HepG2 (cell line): Measurements from ENCODE around the gene NOTO. TPM values are rescaled to one million over a fixed set of nuclear protein-coding genes. Genes with fewer than 3 reads are reported as not detected.

Source experiments
- ATAC-seq: fragments of 200-7000 bp; cut with Tn5 transposase; 3 replicates; pipeline ENCODE4 v1.9.1; 2020; ENCODE audit warnings: mild to moderate bottlenecking, moderate library complexity
- BruUV-seq: library from RNA; stranded (reverse); fragments of 400-500 nt; replicated peaks from 2 replicates; lab custom pipeline; 2021; lab: Mats Ljungman, UMichigan
- CTCF ChIA-PET: fragments of 300-600 bp; formaldehyde crosslinking; extraction: SDS; loops from one replicate; lab custom pipeline; 2021; ENCODE audit warnings: low total read pairs, inconsistent platforms, low intra/inter-chr PET ratio; lab: Yijun Ruan, JAX
- POLR2A ChIA-PET: fragments of 350-600 bp; sonication (Branson Sonifier 250); formaldehyde crosslinking; loops from one replicate; lab custom pipeline; 2020; ENCODE audit warnings: antibody characterized with exemption, inconsistent platforms; lab: Yijun Ruan, JAX
- DNase-seq: peaks from one replicate; pipeline ENCODE4 v3.0.0-alpha.2; 2015; ENCODE audit warnings: low spot score
- FAIRE-seq: peaks from 3 replicates; lab custom pipeline; 2011; peaks lifted over from hg19 to GRCh38; lab: Jason Lieb, UNC
- H2AFZ ChIP-seq: one replicate; pipeline ENCODE4 v1.6.1; 2011; ENCODE audit warnings: low read length, inconsistent platforms
- H3K27ac ChIP-seq: fragments of 300-600 bp; 3 replicates; pipeline ENCODE4 v1.8.0; 2011; ENCODE audit warnings: mixed run types, mild to moderate bottlenecking, mixed read lengths, low read length, inconsistent platforms; ENCODE audit not compliant: insufficient read depth; ENCODE audit errors: extremely low read length
- H3K27me3 ChIP-seq, 2 experiments: fragments of 200-600 bp in 1 of 2; 2 replicates in 1 of 2; 3 replicates in 1 of 2; pipeline versions ENCODE4 v1.6.0 to v1.8.0; 2011; ENCODE audit warnings: low read length in 2 of 2, mild to moderate bottlenecking in 2 of 2, moderate library complexity in 2 of 2, inconsistent platforms in 1 of 2; ENCODE audit not compliant: insufficient read depth in 2 of 2, control insufficient read depth in 1 of 2
- H3K36me3 ChIP-seq, 2 experiments: fragments of 200-600 bp in 1 of 2; replicated peaks in 1 of 2; 2 replicates in 1 of 2; 3 replicates in 1 of 2; pipeline versions ENCODE4 v1.5.1 to v1.8.0; 2011; ENCODE audit warnings: low read length in 2 of 2, inconsistent platforms in 1 of 2; ENCODE audit not compliant: insufficient read depth in 2 of 2, control insufficient read depth in 1 of 2
- H3K4me1 ChIP-seq: 2 replicates; pipeline ENCODE4 v1.5.1; 2012; ENCODE audit warnings: low read length, inconsistent platforms; ENCODE audit not compliant: insufficient read depth
- H3K4me2 ChIP-seq: 2 replicates; pipeline ENCODE4 v1.6.0; 2011; ENCODE audit warnings: low read depth, low read length, inconsistent platforms
- H3K4me3 ChIP-seq, 3 experiments: fragments of 200-600 bp in 1 of 3; sonication (generic), shearing (Covaris generic) in 1 of 3; replicated peaks in 1 of 3; 2 replicates each; pipeline ENCODE4 v1.5.1; 2011 to 2016; ENCODE audit warnings: low read length in 3 of 3, inconsistent platforms in 2 of 3, low read depth in 2 of 3, mild to moderate bottlenecking in 2 of 3, control low read depth in 1 of 3, mixed read lengths in 1 of 3; ENCODE audit not compliant: insufficient read depth in 1 of 3
- H3K79me2 ChIP-seq: one replicate; pipeline ENCODE4 v1.6.1; 2011; ENCODE audit warnings: low read length, inconsistent platforms; ENCODE audit not compliant: insufficient read depth
- H3K9ac ChIP-seq: 2 replicates; pipeline ENCODE4 v1.6.0; 2011; ENCODE audit warnings: mild to moderate bottlenecking, low read depth, low read length, inconsistent platforms; ENCODE audit not compliant: insufficient read depth
- H3K9me3 ChIP-seq: 2 replicates; pipeline ENCODE4 v1.5.1; 2012; ENCODE audit warnings: mild to moderate bottlenecking, low read length
- H4K20me1 ChIP-seq: 2 replicates; pipeline ENCODE4 v1.6.0; 2011; ENCODE audit warnings: inconsistent platforms, mild to moderate bottlenecking, low read length, moderate library complexity; ENCODE audit not compliant: insufficient read depth
- AGO2 ChIP-seq: fragments of 200-400 bp; formaldehyde crosslinking; optimal IDR thresholded peaks from 2 replicates; pipeline ENCODE3; 2017; ENCODE audit warnings: mild to moderate bottlenecking, low read depth, low read length, moderate library complexity
- NFIC ChIP-seq: IDR thresholded peaks from 2 replicates; pipeline ENCODE4 v1.6.1; 2012; ENCODE audit warnings: mild to moderate bottlenecking, low read length, inconsistent platforms
- POLR2AphosphoS5 ChIP-seq: IDR thresholded peaks from 2 replicates; pipeline ENCODE4 v1.6.1; 2012; ENCODE audit warnings: low read depth, low read length
- POLR2G ChIP-seq: fragments of 200-400 bp; formaldehyde crosslinking; IDR thresholded peaks from 2 replicates; pipeline ENCODE4 v1.6.1; 2018; ENCODE audit warnings: mild to moderate bottlenecking, low read depth, low read length, moderate library complexity
- WGBS: methylation state at CpG from one replicate; pipeline ENCODE4 v1.1.6; 2017; ENCODE audit warnings: low lambda C conversion rate; 5-methylcytosine and 5-hydroxymethylcytosine counted together
- in situ Hi-C: cut with HindIII; loops from 2 replicates; pipeline ENCODE4 v1.10.0; 2017; ENCODE audit warnings: low pct_unique_long_range_greater_than_20kb; ENCODE audit not compliant: extremely low pct_ligation_motif_present
- intact Hi-C: fragments of 100-400 bp; cut with micrococcal nuclease; formaldehyde crosslinking; loops from one replicate; pipeline ENCODE4 v1.10.0; 2022; ENCODE audit not compliant: unreplicated experiment
- polyA plus RNA-seq, 8 experiments: library from polyadenylated mRNA; depleted of rRNA in 3 of 8; stranded (reverse) in 7 of 8; unstranded in 1 of 8; fragments of >200 nt; fragmentation: Illumina TruSeq in 4 of 8; extraction: Trizol in 4 of 8; gene quantifications; 2 replicates each; pipeline versions ENCODE4 v1.2.1 to v1.2.3, GENCODE V29; 2011 to 2016; ENCODE audit warnings: low read depth in 4 of 8, missing spikeins in 1 of 8, mixed read lengths in 1 of 8; ENCODE audit not compliant: insufficient read depth in 1 of 8
- total RNA-seq, 5 experiments: library from RNA; depleted of rRNA; stranded (reverse); fragments of >200 nt; fragmentation: Illumina TruSeq; extraction: Trizol; gene quantifications; 2 replicates each; pipeline ENCODE4 v1.2.3, GENCODE V29; 2016; ENCODE audit warnings: low read depth in 1 of 5
- TF ChIP-seq, protein P1 (sequence below): sonication (generic); formaldehyde crosslinking; IDR thresholded peaks from 2 replicates; pipeline ENCODE4 v1.9.0; 2022; ENCODE audit warnings: missing genetic modification reagents, mild to moderate bottlenecking, borderline replicate concordance
- TF ChIP-seq, protein P2 (sequence below): sonication (generic); formaldehyde crosslinking; IDR thresholded peaks from 2 replicates; pipeline ENCODE4 v1.4.0; 2020; ENCODE audit warnings: missing genetic modification reagents

NOTO gene
- total and polyA plus RNA-seq, 2 of the 13 experiments (the other 11 are each of a cell fraction or from before 2014, with no cell fraction given) = not detected

DNA sequence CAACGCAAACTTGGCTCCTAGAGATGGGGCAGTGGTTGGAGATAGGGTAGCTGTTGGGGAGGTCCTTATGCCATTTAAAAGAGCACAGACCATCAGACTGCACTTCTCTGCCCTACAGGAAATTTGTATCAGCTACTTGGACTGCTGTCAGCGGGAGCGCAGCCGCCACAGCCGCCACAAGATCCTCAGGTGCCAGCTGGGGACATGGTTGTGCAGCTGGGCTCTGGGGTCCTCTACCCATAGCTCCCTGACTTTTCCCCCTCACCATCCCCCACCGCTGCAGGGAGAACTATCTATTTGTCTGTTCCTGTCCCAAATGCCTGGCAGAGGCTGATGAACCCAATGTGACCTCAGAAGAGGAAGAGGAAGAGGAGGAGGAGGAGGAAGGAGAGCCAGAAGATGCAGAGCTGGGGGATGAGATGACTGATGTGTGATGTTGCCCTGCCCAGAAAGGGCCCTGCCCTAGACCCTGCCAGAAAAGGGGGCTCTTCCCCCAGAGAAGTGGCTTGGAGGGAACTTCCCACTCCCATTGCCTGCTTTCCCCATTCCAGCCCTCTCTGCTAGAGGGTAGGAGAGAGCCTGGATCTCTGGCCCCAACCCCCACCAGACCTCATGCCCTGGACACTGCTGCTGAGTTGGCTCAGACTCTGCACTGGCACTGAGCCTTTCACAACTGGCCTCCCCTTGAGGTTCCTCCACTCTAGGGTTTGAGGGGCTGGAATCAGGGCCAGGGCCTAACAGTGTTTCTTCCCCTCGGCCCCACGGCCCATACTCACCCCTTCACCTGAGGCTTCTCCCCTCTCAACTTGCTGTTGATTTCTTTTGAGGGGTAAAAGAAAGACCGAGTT is 23.4 kb downstream of the NOTO start:
- no peak for FAIRE-seq

DNA sequence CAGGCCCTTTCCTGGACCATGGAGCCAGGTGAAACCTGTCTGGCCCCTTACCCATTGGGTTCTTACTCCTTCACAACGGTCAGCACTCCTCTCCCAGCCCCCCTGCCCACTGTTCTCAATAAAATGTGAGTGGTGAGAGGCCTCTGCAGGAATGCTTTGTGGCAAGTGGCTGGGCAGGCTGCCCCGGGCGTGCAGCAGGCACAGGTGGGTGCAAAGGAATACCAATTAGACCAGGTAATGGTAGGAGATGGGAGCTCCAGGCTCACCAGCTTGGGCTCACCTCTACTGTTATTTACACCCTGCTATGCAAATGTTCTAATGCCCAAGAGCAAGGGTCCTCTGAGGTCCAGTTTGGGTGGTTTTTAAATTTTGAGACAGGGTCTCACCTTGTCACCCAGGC is 24.7 kb downstream of the NOTO start:
- no peak for FAIRE-seq

More for the DNA sequence above, 23.4 kb downstream of the NOTO start:
- H3K36me3 ChIP-seq = peaks cover 44 to 80% of the 10 kb centered on the region in 2 experiments
- ATAC-seq (peak; percentile 10; the same call in 2 of the 3 replicates), DNase-seq (no peak)
- ChIA-PET POLR2A (interaction anchor here (0.8 to 3.8 kb wide), 5 partner anchors 8 to 31 kb away, joined by 3 to 22 read pairs (median 4); partner anchors contain the start of genes CCT7 and PRADC1), CTCF (no interaction called here)
- 97% methylated on average over 9 of the region's 9 CpGs for WGBS
- H3K4me2 ChIP-seq = no peak overlapping the region
- H3K4me3 ChIP-seq = no peak overlapping the region
- no peak overlapping the region for H3K27ac ChIP-seq
- H2AFZ ChIP-seq = no peak overlapping the region
- H4K20me1 ChIP-seq = no peaks in the 10 kb centered on the region
- in situ Hi-C loops = no loop called here
- no TSS peak for BruUV-seq
- intact Hi-C loops = no loop called here
- no peaks in the 10 kb centered on the region for H3K27me3 ChIP-seq
- TF ChIP-seq NFIC (no peak), AGO2 (peak; percentile 34)
- H3K9ac ChIP-seq = no peak overlapping the region
- no peaks in the 10 kb centered on the region for H3K9me3 ChIP-seq
- H3K79me2 ChIP-seq = no peaks in the 10 kb centered on the region
- H3K4me1 ChIP-seq = no peaks in the 10 kb centered on the region

More for the DNA sequence above, 24.7 kb downstream of the NOTO start:
- TF ChIP-seq POLR2AphosphoS5 (peak; percentile 32; the same call in 1 of the 2 replicates), POLR2G (peak; percentile 26; the same call in 1 of the 2 replicates)
- TF ChIP-seq, protein P1, sequence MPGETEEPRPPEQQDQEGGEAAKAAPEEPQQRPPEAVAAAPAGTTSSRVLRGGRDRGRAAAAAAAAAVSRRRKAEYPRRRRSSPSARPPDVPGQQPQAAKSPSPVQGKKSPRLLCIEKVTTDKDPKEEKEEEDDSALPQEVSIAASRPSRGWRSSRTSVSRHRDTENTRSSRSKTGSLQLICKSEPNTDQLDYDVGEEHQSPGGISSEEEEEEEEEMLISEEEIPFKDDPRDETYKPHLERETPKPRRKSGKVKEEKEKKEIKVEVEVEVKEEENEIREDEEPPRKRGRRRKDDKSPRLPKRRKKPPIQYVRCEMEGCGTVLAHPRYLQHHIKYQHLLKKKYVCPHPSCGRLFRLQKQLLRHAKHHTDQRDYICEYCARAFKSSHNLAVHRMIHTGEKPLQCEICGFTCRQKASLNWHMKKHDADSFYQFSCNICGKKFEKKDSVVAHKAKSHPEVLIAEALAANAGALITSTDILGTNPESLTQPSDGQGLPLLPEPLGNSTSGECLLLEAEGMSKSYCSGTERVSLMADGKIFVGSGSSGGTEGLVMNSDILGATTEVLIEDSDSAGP (CRISPR knock-in tag) = 0 out of 2 replicates have a peak, but pooled peaks have one; percentile 14
- TF ChIP-seq, protein P2, sequence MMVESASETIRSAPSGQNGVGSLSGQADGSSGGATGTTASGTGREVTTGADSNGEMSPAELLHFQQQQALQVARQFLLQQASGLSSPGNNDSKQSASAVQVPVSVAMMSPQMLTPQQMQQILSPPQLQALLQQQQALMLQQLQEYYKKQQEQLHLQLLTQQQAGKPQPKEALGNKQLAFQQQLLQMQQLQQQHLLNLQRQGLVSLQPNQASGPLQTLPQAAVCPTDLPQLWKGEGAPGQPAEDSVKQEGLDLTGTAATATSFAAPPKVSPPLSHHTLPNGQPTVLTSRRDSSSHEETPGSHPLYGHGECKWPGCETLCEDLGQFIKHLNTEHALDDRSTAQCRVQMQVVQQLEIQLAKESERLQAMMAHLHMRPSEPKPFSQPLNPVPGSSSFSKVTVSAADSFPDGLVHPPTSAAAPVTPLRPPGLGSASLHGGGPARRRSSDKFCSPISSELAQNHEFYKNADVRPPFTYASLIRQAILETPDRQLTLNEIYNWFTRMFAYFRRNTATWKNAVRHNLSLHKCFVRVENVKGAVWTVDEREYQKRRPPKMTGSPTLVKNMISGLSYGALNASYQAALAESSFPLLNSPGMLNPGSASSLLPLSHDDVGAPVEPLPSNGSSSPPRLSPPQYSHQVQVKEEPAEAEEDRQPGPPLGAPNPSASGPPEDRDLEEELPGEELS = no peak
- no peaks in the 10 kb centered on the region for H3K9me3 ChIP-seq
- no TSS peak for BruUV-seq
- ATAC-seq = no peak
- no peaks in the 10 kb centered on the region for H4K20me1 ChIP-seq
- no peak overlapping the region for H2AFZ ChIP-seq
- H3K4me1 ChIP-seq = peaks cover under 1% of the 10 kb centered on the region
- H3K9ac ChIP-seq = no peak overlapping the region
- DNase-seq = no peak
- H3K36me3 ChIP-seq = peaks cover 36 to 66% of the 10 kb centered on the region in 2 experiments
- no peaks in the 10 kb centered on the region for H3K27me3 ChIP-seq
- in situ Hi-C loops = no loop called here
- H3K4me2 ChIP-seq = no peak overlapping the region
- WGBS = 98% methylated on average over 3 of the region's 3 CpGs
- ChIA-PET CTCF (no interaction called here), POLR2A (interaction anchor here (0.7 to 2.2 kb wide), 3 partner anchors 12 to 18 kb away, joined by 3 to 8 read pairs (median 3); no protein-coding TSS in a partner anchor)
- H3K4me3 ChIP-seq = no peak overlapping the region
- intact Hi-C loops = no loop called here
- no peaks in the 10 kb centered on the region for H3K79me2 ChIP-seq
- H3K27ac ChIP-seq = no peak overlapping the region
